ENCODE measurements around the gene NR1D1.

NR1D1 gene

DNA sequence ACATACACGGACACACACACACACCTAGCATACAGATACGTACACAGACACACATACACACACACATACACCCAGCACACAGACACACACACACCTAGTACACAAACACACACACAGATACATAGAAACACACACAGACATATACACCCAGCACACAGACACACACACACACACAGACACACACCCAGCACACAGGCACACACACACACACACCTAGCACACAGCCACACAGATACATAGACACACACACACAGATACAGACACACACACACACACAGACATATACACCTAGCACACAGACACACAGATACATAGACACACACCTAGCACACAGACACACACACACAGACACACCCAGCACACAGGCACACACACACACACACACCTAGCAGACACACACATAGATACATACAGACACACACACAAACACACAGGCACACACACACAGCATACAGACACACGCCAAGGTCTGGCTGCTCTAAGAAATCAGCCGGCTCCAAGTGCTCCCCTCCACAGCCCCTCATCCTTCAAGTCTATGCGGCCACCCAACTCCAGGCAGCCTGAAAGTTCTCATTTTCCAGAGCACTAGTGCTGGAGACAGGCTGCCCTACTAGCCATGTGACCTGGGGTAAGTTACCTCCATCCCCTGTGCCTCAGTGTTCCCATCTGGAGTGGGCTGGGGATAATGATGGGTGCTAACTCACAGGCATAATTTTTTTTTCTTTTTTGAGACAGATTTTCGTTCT, 13.2 kb downstream of the NR1D1 start:
- TF ChIP-seq, protein P1, sequence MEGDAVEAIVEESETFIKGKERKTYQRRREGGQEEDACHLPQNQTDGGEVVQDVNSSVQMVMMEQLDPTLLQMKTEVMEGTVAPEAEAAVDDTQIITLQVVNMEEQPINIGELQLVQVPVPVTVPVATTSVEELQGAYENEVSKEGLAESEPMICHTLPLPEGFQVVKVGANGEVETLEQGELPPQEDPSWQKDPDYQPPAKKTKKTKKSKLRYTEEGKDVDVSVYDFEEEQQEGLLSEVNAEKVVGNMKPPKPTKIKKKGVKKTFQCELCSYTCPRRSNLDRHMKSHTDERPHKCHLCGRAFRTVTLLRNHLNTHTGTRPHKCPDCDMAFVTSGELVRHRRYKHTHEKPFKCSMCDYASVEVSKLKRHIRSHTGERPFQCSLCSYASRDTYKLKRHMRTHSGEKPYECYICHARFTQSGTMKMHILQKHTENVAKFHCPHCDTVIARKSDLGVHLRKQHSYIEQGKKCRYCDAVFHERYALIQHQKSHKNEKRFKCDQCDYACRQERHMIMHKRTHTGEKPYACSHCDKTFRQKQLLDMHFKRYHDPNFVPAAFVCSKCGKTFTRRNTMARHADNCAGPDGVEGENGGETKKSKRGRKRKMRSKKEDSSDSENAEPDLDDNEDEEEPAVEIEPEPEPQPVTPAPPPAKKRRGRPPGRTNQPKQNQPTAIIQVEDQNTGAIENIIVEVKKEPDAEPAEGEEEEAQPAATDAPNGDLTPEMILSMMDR (IDR thresholded peaks at IDR 0.05; ENCODE audit: low read depth, low read length) = no peak
- no peak for DNase-seq (ENCODE audit: low read depth, low spot score)
- in situ Hi-C loops (cut with HindIII; ENCODE audit: low sequenced_read_pairs) = no loop called here
- no peak overlapping the region for H3K4me3 ChIP-seq (ENCODE audit: low read depth, low read length)

- in situ Hi-C loops (cut with HindIII; ENCODE audit: low sequenced_read_pairs) = no loop called here
- DNase-seq (ENCODE audit: low read depth, low spot score) = no peak
- no peak overlapping the region for H3K4me3 ChIP-seq (ENCODE audit: low read depth, low read length)
- TF ChIP-seq, protein P1 (IDR thresholded peaks at IDR 0.05; ENCODE audit: low read depth, low read length) = peak; percentile 83
Observed at GRCh38 chr17:40086150-40087044, 14.0 kb downstream of the NR1D1 start.

GRCh38 chr17:40084477-40084876, 15.9 kb downstream of the NR1D1 start:
- no peak overlapping the region for H3K4me3 ChIP-seq (ENCODE audit: low read depth, low read length)
- TF ChIP-seq, protein P1 (IDR thresholded peaks at IDR 0.05; ENCODE audit: low read depth, low read length) = no peak
- DNase-seq (ENCODE audit: low read depth, low spot score) = no peak
- in situ Hi-C loops (cut with HindIII; ENCODE audit: low sequenced_read_pairs) = no loop called here

DNA sequence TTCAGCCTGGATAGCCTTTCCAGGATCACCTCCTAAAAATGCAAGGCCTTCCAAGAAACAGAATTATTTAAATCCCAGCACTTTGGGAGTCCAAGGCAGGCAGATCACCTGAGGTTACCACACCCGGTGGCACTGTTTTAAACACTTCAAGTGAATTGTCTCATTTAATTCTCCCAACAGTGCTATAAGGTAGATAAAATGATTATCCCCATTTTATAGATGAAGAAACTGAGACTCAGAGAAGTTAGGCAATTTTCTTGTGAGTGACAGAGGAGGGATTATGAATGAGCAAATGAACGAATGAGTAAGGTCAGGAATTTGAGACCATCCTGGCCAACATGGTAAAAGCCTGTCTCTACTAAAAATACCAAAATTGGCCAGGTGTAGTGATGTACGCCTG, 20.8 kb downstream of the NR1D1 start:
- TF ChIP-seq, protein P1 (IDR thresholded peaks at IDR 0.05; ENCODE audit: low read depth, low read length) = no peak
- no peak for DNase-seq (ENCODE audit: low read depth, low spot score)
- in situ Hi-C loops (cut with HindIII; ENCODE audit: low sequenced_read_pairs) = no loop called here
- no peak overlapping the region for H3K4me3 ChIP-seq (ENCODE audit: low read depth, low read length)

DNA sequence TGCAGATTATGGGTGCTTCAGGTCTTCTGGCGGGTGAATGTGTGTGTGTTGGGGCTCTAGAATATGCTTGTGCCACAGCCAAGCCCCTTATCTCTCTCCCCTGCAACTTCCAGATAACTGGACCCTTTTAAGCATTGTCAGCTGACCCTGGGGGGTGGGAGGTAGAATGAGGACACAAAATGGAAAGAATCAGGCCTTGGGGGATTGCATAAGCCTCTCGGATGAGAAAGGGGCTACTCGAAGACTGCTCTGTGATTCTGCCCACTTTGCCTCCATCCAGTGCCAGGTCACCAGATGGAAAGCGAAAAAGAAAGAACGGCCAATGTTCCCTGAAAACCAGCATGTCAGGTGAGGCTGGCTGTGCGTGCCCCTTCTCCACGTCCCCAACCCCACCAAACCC, 23.8 kb downstream of the NR1D1 start:
- in situ Hi-C loops (cut with HindIII; ENCODE audit: low sequenced_read_pairs) = no loop called here
- TF ChIP-seq, protein P1 (IDR thresholded peaks at IDR 0.05; ENCODE audit: low read depth, low read length) = no peak
- H3K4me3 ChIP-seq (ENCODE audit: low read depth, low read length) = no peak overlapping the region
- no peak for DNase-seq (ENCODE audit: low read depth, low spot score)

GRCh38 chr17:40075942-40076498, 24.4 kb downstream of the NR1D1 start:
- TF ChIP-seq, protein P1 (IDR thresholded peaks at IDR 0.05; ENCODE audit: low read depth, low read length) = no peak
- in situ Hi-C loops (cut with HindIII; ENCODE audit: low sequenced_read_pairs) = no loop called here
- H3K4me3 ChIP-seq (ENCODE audit: low read depth, low read length) = no peak overlapping the region
- DNase-seq (ENCODE audit: low read depth, low spot score) = no peak
